B cell (primary cell): Measurements from ENCODE around the gene FMN2. TPM values are rescaled to one million over a fixed set of nuclear protein-coding genes. Genes with fewer than 3 reads are reported as not detected.

Experiments
- ATAC-seq: fragments of 200-7000 bp; cut with Tn5 transposase; one replicate; pipeline ENCODE4 v1.10.0; 2021; ENCODE audit warnings: low read depth, mild to moderate bottlenecking, moderate number of reproducible peaks, moderate library complexity
- CTCF ChIA-PET: fragments of 350-600 bp; sonication (Branson Sonifier 250); formaldehyde crosslinking; loops from one replicate; lab custom pipeline; 2021; ENCODE audit warnings: antibody characterized with exemption, inconsistent platforms; lab: Charles Lee
- POLR2A ChIA-PET: fragments of 350-600 bp; sonication (Branson Sonifier 250); formaldehyde crosslinking; loops from one replicate; lab custom pipeline; 2021; ENCODE audit warnings: antibody characterized with exemption; lab: Charles Lee
- DNase-seq: peaks from one replicate; pipeline ENCODE4 v3.0.0; 2013
- H2AFZ ChIP-seq: 2 replicates; pipeline ENCODE4 v1.6.1; 2012; ENCODE audit warnings: mild to moderate bottlenecking, low read depth, low read length; ENCODE audit not compliant: insufficient read depth, poor library complexity, severe bottlenecking
- H3K27ac ChIP-seq, 2 donors: 1 replicate in 1 of 2; 2 replicates in 1 of 2; pipeline ENCODE4 v1.5.1; 2012 to 2013; ENCODE audit warnings: low read length in 2 of 2, mild to moderate bottlenecking in 2 of 2, moderate library complexity in 1 of 2
- H3K27me3 ChIP-seq, 4 experiments: fragments of 200-600 bp in 1 of 4; sonication (generic) in 1 of 4; replicated peaks in 1 of 4; 1 replicate in 2 of 4; 2 replicates in 2 of 4; pipeline versions ENCODE4 v1.6.1 to v1.7.0; 2013 to 2016; ENCODE audit warnings: low read length in 3 of 4, mild to moderate bottlenecking in 2 of 4, mixed read lengths in 1 of 4, moderate library complexity in 1 of 4; ENCODE audit not compliant: insufficient read depth in 4 of 4, control insufficient read depth in 3 of 4; ENCODE audit errors: control extremely low read depth in 1 of 4
- H3K36me3 ChIP-seq, 2 experiments: replicated peaks in 1 of 2; 1 replicate in 1 of 2; 2 replicates in 1 of 2; pipeline versions ENCODE4 v1.6.1 to v1.7.1; 2013; ENCODE audit warnings: low read length in 1 of 2; ENCODE audit not compliant: insufficient read depth in 2 of 2, control insufficient read depth in 1 of 2; ENCODE audit errors: control extremely low read depth in 1 of 2, extremely low read depth in 1 of 2
- H3K4me1 ChIP-seq, 2 donors: fragments of 200-600 bp in 1 of 2; sonication (generic) in 1 of 2; 1 replicate in 1 of 2; 2 replicates in 1 of 2; pipeline versions ENCODE4 v1.5.1 to v1.6.1; 2013 to 2017; ENCODE audit warnings: low read length in 2 of 2; ENCODE audit not compliant: control insufficient read depth in 2 of 2, insufficient read depth in 2 of 2
- H3K4me2 ChIP-seq: replicated peaks from 2 replicates; pipeline ENCODE3; 2012; ENCODE audit warnings: mild to moderate bottlenecking, low read depth, low read length; ENCODE audit not compliant: poor library complexity, severe bottlenecking
- H3K4me3 ChIP-seq, 5 experiments: fragments of 200-600 bp in 1 of 5; sonication (generic) in 1 of 5; 1 replicate in 3 of 5; 2 replicates in 2 of 5; pipeline versions ENCODE4 v1.5.1 to v1.7.0; 2011 to 2016; ENCODE audit warnings: low read length in 4 of 5, mild to moderate bottlenecking in 4 of 5, low read depth in 2 of 5, control low read depth in 1 of 5, moderate library complexity in 1 of 5; ENCODE audit not compliant: insufficient read depth in 1 of 5; ENCODE audit errors: control extremely low read depth in 1 of 5, extremely low read depth in 1 of 5
- H3K79me2 ChIP-seq: fragments of 200-600 bp; sonication (generic); one replicate; pipeline ENCODE4 v1.6.0; 2016; ENCODE audit warnings: low read length; ENCODE audit not compliant: control insufficient read depth, insufficient read depth
- H3K9ac ChIP-seq: fragments of 200-600 bp; sonication (generic); 2 replicates; pipeline ENCODE4 v1.6.1; 2017; ENCODE audit warnings: mild to moderate bottlenecking, low read length, moderate library complexity
- H3K9me3 ChIP-seq, 3 donors: one replicate each; pipeline versions ENCODE4 v1.6.1 to v1.7.1; 2013; ENCODE audit warnings: low read length in 2 of 3; ENCODE audit not compliant: control insufficient read depth in 2 of 3, insufficient read depth in 1 of 3; ENCODE audit errors: control extremely low read depth in 1 of 3
- H4K20me1 ChIP-seq: 2 replicates; pipeline ENCODE4 v1.6.0; 2012; ENCODE audit warnings: mild to moderate bottlenecking, low read length; ENCODE audit not compliant: insufficient read depth, control insufficient read depth, poor library complexity, severe bottlenecking
- H3K27ac Mint-ChIP-seq: one replicate; pipeline ENCODE4 v1.8.0; 2021; ENCODE audit warnings: mixed read lengths
- H3K27me3 Mint-ChIP-seq: one replicate; pipeline ENCODE4 v1.8.0; 2021; ENCODE audit warnings: mixed read lengths
- H3K4me1 Mint-ChIP-seq: one replicate; pipeline ENCODE4 v1.8.0; 2021; ENCODE audit warnings: mixed read lengths
- H3K4me3 Mint-ChIP-seq: one replicate; pipeline ENCODE4 v1.8.0; 2021; ENCODE audit warnings: mixed read lengths
- H3K9me3 Mint-ChIP-seq: one replicate; pipeline ENCODE4 v1.8.0; 2022; ENCODE audit warnings: mixed read lengths; ENCODE audit not compliant: insufficient read depth
- EZH2 ChIP-seq: IDR thresholded peaks from 2 replicates; pipeline ENCODE4 v1.6.1; 2012; ENCODE audit warnings: borderline replicate concordance, low read depth, mild to moderate bottlenecking, moderate library complexity, low read length; ENCODE audit not compliant: insufficient read depth, poor library complexity, severe bottlenecking
- WGBS: methylation state at CpG from one replicate; pipeline ENCODE4 v1.1.5; 2013; ENCODE audit warnings: missing lambda C conversion rate; ENCODE audit not compliant: insufficient coverage; 5-methylcytosine and 5-hydroxymethylcytosine counted together
- intact Hi-C: fragments of 100-400 bp; cut with micrococcal nuclease; formaldehyde crosslinking; loops from one replicate; pipeline ENCODE4 v1.10.0; 2022
- polyA plus RNA-seq: library from polyadenylated mRNA; depleted of rRNA; stranded (reverse); fragments of >200 nt; gene quantifications from 2 replicates; pipeline ENCODE4 v1.2.3, GENCODE V29; 2012
- total RNA-seq, 2 donors: library from RNA; stranded (reverse); fragments of 120-200 nt in 1 of 2; gene quantifications; 1 replicate in 1 of 2; 2 replicates in 1 of 2; pipeline versions ENCODE4 v1.2.3 to v1.2.4, GENCODE V29; 2013 to 2022
- TF ChIP-seq, protein P1 (sequence below): fragments of 200-600 bp; IDR thresholded peaks from one replicate; pipeline ENCODE4 v1.8.0; 2022; ENCODE audit warnings: antibody characterized with exemption, mild to moderate bottlenecking

FMN2 gene
- total and polyA plus RNA-seq, 2 donors (not counting 1 experiment from before 2014, with no cell fraction given) = not detected

DNA sequence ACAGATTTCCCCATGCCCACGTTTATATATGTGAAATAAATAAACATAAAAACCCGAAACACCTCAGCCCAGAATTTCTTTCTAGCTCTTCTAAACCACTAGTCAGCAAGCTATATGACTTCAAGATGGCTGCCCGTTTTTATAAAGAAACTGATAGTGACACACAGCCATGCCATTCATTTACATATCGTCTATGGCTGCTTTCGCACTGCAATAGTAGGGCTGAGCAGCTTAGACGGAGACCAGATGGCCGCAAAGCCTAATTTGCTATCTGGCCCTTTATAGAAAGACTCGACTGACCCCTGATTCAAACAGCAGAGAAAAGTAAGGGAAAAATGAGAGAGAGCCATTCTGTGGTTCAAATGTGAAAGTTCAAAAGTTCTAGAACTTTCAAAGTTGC, 45.7 kb upstream of the FMN2 start:
- Mint-ChIP-seq H3K4me1 (no peaks in the 10 kb centered on the region), H3K27me3 (no peaks in the 10 kb centered on the region), H3K4me3 (no peak overlapping the region), H3K27ac (no peak overlapping the region), H3K9me3 (peaks cover 5% of the 10 kb centered on the region)
- H3K79me2 ChIP-seq = no peaks in the 10 kb centered on the region
- H3K27me3 ChIP-seq = no peaks in the 10 kb centered on the region
- POLR2A ChIA-PET = no interaction called here
- no peak overlapping the region for H3K4me2 ChIP-seq
- peaks cover 0 to 3% (median 0%) of the 10 kb centered on the region in 3 donors for H3K9me3 ChIP-seq
- no peak overlapping the region for H3K4me3 ChIP-seq
- DNase-seq (no peak), ATAC-seq (no peak)
- CTCF ChIA-PET = no interaction called here
- H3K4me1 ChIP-seq = no peaks in the 10 kb centered on the region
- no peak overlapping the region for H2AFZ ChIP-seq
- WGBS = 96% methylated on average over 6 of the region's 8 CpGs
- no peak overlapping the region for H3K27ac ChIP-seq
- intact Hi-C loops = no loop called here
- no peaks in the 10 kb centered on the region for H3K36me3 ChIP-seq
- H4K20me1 ChIP-seq = no peaks in the 10 kb centered on the region
- H3K9ac ChIP-seq = no peak overlapping the region
- TF ChIP-seq, protein P1, sequence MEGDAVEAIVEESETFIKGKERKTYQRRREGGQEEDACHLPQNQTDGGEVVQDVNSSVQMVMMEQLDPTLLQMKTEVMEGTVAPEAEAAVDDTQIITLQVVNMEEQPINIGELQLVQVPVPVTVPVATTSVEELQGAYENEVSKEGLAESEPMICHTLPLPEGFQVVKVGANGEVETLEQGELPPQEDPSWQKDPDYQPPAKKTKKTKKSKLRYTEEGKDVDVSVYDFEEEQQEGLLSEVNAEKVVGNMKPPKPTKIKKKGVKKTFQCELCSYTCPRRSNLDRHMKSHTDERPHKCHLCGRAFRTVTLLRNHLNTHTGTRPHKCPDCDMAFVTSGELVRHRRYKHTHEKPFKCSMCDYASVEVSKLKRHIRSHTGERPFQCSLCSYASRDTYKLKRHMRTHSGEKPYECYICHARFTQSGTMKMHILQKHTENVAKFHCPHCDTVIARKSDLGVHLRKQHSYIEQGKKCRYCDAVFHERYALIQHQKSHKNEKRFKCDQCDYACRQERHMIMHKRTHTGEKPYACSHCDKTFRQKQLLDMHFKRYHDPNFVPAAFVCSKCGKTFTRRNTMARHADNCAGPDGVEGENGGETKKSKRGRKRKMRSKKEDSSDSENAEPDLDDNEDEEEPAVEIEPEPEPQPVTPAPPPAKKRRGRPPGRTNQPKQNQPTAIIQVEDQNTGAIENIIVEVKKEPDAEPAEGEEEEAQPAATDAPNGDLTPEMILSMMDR = no peak
- TF ChIP-seq EZH2 = no peak

DNA sequence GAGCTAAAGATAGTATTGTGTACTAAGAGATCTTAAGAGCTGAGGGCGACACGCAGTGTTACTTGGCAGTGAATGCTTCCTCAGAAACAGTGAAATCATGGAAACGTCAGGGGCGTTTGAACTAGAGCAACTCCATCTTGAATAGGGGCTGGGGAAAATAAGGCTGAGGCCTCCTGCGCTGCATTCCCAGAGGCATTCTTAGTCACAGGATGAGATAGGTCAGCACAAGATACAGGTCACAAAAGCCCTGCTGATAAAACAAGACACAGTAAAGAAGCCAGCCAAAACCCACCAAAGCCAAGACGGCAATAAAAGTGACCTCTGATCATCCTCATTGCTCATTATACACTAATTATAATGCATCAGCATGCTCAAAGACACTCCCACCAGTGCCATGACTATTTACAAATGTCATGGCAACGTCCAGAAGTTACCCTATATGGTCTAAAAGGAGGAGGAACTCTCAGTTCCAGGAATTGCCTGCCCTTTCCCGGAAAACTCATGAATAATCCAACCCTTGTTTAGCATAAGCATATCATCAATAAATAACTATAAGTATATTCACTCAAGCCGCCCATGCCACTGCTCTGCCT, 37.5 kb upstream of the FMN2 start:
- POLR2A ChIA-PET = no interaction called here
- Histone ChIP-seq H3K79me2 (no peaks in the 10 kb centered on the region), H3K9me3 (peaks cover 0 to 8% (median 0%) of the 10 kb centered on the region in 3 donors), H3K4me2 (no peak overlapping the region), H2AFZ (no peak overlapping the region), H3K36me3 (no peaks in the 10 kb centered on the region), H4K20me1 (no peaks in the 10 kb centered on the region), H3K4me3 (no peak overlapping the region), H3K27ac (no peak overlapping the region), H3K4me1 (no peaks in the 10 kb centered on the region), H3K9ac (no peak overlapping the region), H3K27me3 (no peaks in the 10 kb centered on the region)
- DNase-seq (no peak), ATAC-seq (no peak)
- no peak overlapping the region for H3K4me3 Mint-ChIP-seq
- intact Hi-C loops = no loop called here
- no peak overlapping the region for H3K27ac Mint-ChIP-seq
- H3K4me1 Mint-ChIP-seq = no peaks in the 10 kb centered on the region
- 78% methylated on average over 7 of the region's 9 CpGs for WGBS
- no peaks in the 10 kb centered on the region for H3K9me3 Mint-ChIP-seq
- TF ChIP-seq EZH2 = no peak
- TF ChIP-seq, protein P1 = no peak
- no peaks in the 10 kb centered on the region for H3K27me3 Mint-ChIP-seq
- CTCF ChIA-PET = no interaction called here
